ENCODE results near the gene TMEM134. TPM values are rescaled to one million over a fixed set of nuclear protein-coding genes. Genes with fewer than 3 reads are reported as not detected.
A peak's percentile ranks its signal among the peaks of the same experiment; 100 is the strongest.

Gene TMEM134
- total and polyA plus RNA-seq, 4 donors: 10.2 to 86.9 (median 63.5) TPM

DNA sequence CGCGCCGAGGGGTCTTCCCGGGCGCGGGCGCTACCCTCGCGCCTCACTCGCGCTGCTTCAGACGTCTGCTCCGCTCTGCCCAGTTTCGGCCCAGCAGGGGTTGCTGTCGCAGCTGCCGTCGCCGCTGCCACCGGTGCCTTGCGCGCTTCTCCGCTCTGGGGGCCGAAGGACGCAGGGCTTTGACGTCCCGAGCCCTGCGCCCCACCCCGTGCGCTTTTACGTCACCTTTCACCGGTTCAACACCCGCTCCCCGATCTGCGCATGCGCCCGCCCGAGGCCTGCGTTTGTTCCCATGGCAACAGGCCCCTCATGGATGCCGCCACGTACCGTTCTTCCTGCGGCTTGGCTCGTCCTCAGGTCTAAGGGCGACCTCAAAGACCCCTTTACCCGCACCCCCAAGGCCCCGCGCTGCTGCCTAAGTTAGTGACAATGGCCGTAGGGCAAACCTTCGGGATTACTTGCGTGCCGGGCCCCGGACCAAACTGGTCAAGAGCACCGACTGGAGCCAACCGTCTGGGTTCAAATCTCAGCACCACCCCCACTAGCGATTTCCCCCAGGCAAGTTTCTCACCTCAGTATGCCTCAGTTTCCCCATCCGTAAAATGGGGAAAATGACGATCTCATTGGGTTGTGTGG, 39.6 kb upstream of the TMEM134 start:
- Histone ChIP-seq H3K27me3 (ENCODE audit: control insufficient read depth in 4 of 4, insufficient read depth in 4 of 4, low read length in 3 of 4) (no peaks in the 10 kb centered on the region), H3K36me3 (ENCODE audit: control insufficient read depth in 4 of 4, insufficient read depth in 3 of 4, low read depth in 1 of 4, low read length in 3 of 4) (no peaks in the 10 kb centered on the region), H3K4me1 (ENCODE audit: control insufficient read depth in 4 of 4, insufficient read depth in 4 of 4, low read length in 3 of 4) (peaks cover 8 to 43% (median 26%) of the 10 kb centered on the region in 4 donors), H3K4me3 (ENCODE audit: low read depth in 1 of 3, low read length in 3 of 3) (peak overlapping the region; percentile 41 to 80 (median 43)), H3K27ac (ENCODE audit: low read depth in 1 of 2, low read length in 2 of 2) (peak overlapping the region; percentile 96 to 100), H3K9ac (ENCODE audit: low read depth in 1 of 2, low read length in 2 of 2) (peak overlapping the region; percentile 26 to 92), H3K9me3 (ENCODE audit: control insufficient read depth in 4 of 4, low read length in 3 of 4) (no peaks in the 10 kb centered on the region)
- peak; percentile 97 for DNase-seq (ENCODE audit: low spot score)
- TF ChIP-seq YY1 (IDR thresholded peaks at IDR 0.05) (peak; percentile 23), FOXA1 (IDR thresholded peaks at IDR 0.05) (peak; percentile 3), GABPA (IDR thresholded peaks at IDR 0.05 in 1 of 2, conservative IDR thresholded peaks at IDR 0.05 in 1 of 2) (no peak), SP1 (IDR thresholded peaks at IDR 0.05) (peak; percentile 37), RXRA (IDR thresholded peaks at IDR 0.05) (peak in 1 of 2 donors; percentile 34)
- TF ChIP-seq, protein P1, sequence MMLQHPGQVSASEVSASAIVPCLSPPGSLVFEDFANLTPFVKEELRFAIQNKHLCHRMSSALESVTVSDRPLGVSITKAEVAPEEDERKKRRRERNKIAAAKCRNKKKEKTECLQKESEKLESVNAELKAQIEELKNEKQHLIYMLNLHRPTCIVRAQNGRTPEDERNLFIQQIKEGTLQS (IDR thresholded peaks at IDR 0.05): peak; percentile 28
- 1% methylated on average over 57 of the region's 57 CpGs for WGBS

DNA sequence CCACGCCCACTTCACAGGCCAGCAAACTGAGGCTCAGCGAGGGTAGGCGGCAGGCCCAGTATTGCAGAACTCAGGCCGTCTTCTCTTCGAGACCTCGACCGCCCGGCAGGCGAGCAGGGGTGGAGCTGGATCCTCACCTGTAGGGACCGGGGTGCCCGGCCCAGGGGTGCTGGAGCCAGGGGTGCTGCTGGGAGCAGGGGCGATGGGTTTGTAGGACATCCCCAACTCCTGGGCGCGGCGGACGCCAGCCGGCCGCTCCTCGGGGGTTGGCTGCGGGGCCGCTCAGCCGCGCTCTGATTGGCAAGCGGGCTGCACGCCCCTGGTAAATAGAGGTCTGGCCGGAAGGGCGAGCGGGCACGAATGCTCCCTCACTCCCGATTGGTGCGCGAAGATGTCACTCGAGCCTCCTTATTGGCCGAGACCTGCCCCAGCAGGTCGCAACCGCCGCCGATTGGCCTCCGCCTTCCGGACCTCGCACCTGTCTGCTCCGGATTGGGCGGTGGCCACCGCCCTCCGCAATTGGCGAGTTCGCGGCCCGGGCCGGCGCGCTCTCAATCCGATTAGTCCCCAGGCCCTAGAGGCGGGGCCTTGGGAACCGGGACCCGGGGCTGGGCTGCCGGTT, 38.9 kb upstream of the TMEM134 start, which contains the start of gene CDK2AP2:
Gene CDK2AP2, minus strand, starts transcription at position 299 of the 622 bp plus-strand sequence. Its CDS starts 80 bp downstream, at position 219.
- H3K9me3 ChIP-seq (ENCODE audit: control insufficient read depth in 4 of 4, low read length in 3 of 4): no peaks in the 10 kb centered on the region
- under 1% methylated on average over 57 of the region's 57 CpGs for WGBS
- peak; percentile 97 for DNase-seq (ENCODE audit: low spot score)
- H3K27ac ChIP-seq (ENCODE audit: low read depth in 1 of 2, low read length in 2 of 2): peak within 1 kb of the TSS; percentile 96 to 100
- no peaks in the 10 kb centered on the region for H3K27me3 ChIP-seq (ENCODE audit: control insufficient read depth in 4 of 4, insufficient read depth in 4 of 4, low read length in 3 of 4)
- H3K36me3 ChIP-seq (ENCODE audit: control insufficient read depth in 4 of 4, insufficient read depth in 3 of 4, low read depth in 1 of 4, low read length in 3 of 4): no peaks in the 10 kb centered on the region
- peak within 1 kb of the TSS; percentile 80 to 95 (median 84) for H3K4me3 ChIP-seq (ENCODE audit: low read depth in 1 of 3, low read length in 3 of 3)
- H3K4me1 ChIP-seq (ENCODE audit: control insufficient read depth in 4 of 4, insufficient read depth in 4 of 4, low read length in 3 of 4): peaks cover 8 to 44% (median 26%) of the 10 kb centered on the region in 4 donors
- H3K9ac ChIP-seq (ENCODE audit: low read depth in 1 of 2, low read length in 2 of 2): peak within 1 kb of the TSS; percentile 57 to 92
- peak in 1 of 2 donors; percentile 35 for TF ChIP-seq RXRA (IDR thresholded peaks at IDR 0.05)
- TF ChIP-seq, protein P2, sequence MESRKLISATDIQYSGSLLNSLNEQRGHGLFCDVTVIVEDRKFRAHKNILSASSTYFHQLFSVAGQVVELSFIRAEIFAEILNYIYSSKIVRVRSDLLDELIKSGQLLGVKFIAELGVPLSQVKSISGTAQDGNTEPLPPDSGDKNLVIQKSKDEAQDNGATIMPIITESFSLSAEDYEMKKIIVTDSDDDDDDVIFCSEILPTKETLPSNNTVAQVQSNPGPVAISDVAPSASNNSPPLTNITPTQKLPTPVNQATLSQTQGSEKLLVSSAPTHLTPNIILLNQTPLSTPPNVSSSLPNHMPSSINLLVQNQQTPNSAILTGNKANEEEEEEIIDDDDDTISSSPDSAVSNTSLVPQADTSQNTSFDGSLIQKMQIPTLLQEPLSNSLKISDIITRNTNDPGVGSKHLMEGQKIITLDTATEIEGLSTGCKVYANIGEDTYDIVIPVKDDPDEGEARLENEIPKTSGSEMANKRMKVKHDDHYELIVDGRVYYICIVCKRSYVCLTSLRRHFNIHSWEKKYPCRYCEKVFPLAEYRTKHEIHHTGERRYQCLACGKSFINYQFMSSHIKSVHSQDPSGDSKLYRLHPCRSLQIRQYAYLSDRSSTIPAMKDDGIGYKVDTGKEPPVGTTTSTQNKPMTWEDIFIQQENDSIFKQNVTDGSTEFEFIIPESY (IDR thresholded peaks at IDR 0.05): no peak
- TF ChIP-seq, protein P1 (IDR thresholded peaks at IDR 0.05): no peak
- TF ChIP-seq, protein P3, sequence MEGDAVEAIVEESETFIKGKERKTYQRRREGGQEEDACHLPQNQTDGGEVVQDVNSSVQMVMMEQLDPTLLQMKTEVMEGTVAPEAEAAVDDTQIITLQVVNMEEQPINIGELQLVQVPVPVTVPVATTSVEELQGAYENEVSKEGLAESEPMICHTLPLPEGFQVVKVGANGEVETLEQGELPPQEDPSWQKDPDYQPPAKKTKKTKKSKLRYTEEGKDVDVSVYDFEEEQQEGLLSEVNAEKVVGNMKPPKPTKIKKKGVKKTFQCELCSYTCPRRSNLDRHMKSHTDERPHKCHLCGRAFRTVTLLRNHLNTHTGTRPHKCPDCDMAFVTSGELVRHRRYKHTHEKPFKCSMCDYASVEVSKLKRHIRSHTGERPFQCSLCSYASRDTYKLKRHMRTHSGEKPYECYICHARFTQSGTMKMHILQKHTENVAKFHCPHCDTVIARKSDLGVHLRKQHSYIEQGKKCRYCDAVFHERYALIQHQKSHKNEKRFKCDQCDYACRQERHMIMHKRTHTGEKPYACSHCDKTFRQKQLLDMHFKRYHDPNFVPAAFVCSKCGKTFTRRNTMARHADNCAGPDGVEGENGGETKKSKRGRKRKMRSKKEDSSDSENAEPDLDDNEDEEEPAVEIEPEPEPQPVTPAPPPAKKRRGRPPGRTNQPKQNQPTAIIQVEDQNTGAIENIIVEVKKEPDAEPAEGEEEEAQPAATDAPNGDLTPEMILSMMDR (IDR thresholded peaks at IDR 0.05; ENCODE audit: low read depth, low read length, missing input control): no peak
- TF ChIP-seq FOXA1 (IDR thresholded peaks at IDR 0.05): peak; percentile 28
- no peak for TF ChIP-seq HNF4A (conservative IDR thresholded peaks at IDR 0.05)
- TF ChIP-seq, protein P4, sequence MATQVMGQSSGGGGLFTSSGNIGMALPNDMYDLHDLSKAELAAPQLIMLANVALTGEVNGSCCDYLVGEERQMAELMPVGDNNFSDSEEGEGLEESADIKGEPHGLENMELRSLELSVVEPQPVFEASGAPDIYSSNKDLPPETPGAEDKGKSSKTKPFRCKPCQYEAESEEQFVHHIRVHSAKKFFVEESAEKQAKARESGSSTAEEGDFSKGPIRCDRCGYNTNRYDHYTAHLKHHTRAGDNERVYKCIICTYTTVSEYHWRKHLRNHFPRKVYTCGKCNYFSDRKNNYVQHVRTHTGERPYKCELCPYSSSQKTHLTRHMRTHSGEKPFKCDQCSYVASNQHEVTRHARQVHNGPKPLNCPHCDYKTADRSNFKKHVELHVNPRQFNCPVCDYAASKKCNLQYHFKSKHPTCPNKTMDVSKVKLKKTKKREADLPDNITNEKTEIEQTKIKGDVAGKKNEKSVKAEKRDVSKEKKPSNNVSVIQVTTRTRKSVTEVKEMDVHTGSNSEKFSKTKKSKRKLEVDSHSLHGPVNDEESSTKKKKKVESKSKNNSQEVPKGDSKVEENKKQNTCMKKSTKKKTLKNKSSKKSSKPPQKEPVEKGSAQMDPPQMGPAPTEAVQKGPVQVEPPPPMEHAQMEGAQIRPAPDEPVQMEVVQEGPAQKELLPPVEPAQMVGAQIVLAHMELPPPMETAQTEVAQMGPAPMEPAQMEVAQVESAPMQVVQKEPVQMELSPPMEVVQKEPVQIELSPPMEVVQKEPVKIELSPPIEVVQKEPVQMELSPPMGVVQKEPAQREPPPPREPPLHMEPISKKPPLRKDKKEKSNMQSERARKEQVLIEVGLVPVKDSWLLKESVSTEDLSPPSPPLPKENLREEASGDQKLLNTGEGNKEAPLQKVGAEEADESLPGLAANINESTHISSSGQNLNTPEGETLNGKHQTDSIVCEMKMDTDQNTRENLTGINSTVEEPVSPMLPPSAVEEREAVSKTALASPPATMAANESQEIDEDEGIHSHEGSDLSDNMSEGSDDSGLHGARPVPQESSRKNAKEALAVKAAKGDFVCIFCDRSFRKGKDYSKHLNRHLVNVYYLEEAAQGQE (IDR thresholded peaks at IDR 0.05): peak; percentile 88
- TF ChIP-seq, protein P5, sequence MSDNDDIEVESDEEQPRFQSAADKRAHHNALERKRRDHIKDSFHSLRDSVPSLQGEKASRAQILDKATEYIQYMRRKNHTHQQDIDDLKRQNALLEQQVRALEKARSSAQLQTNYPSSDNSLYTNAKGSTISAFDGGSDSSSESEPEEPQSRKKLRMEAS (IDR thresholded peaks at IDR 0.05): peak; percentile 47
- peak; percentile 1 for TF ChIP-seq HNF4G (IDR thresholded peaks at IDR 0.05)
- peak; percentile 33 for TF ChIP-seq YY1 (IDR thresholded peaks at IDR 0.05)
- TF ChIP-seq SP1 (IDR thresholded peaks at IDR 0.05): peak; percentile 99
- TF ChIP-seq JUND (IDR thresholded peaks at IDR 0.05): no peak
- peak; percentile 27 for TF ChIP-seq NR2F2 (IDR thresholded peaks at IDR 0.05)
- no peak for TF ChIP-seq RAD21 (IDR thresholded peaks at IDR 0.05)
- peak; percentile 70 for TF ChIP-seq FOXA2 (IDR thresholded peaks at IDR 0.05)
- peak in 1 of 2 donors; percentile 83 for TF ChIP-seq GABPA (IDR thresholded peaks at IDR 0.05 in 1 of 2, conservative IDR thresholded peaks at IDR 0.05 in 1 of 2)
- no peak for TF ChIP-seq EGR1 (IDR thresholded peaks at IDR 0.05; ENCODE audit: low read depth in 2 of 2)
- peak; percentile 72 for TF ChIP-seq TAF1 (conservative IDR thresholded peaks at IDR 0.05)
